GM19035 (cell line): ENCODE results near the gene KRIT1.
"Not testable (repeated sequence)": the region's sequence is repeated elsewhere in the genome, so short reads cannot be mapped to it uniquely, and the experiment has no call there.

Experiments
- ATAC-seq: cut with Tn5 transposase; IDR thresholded peaks from one replicate; pipeline ENCODE4 v1.9.1; 2021; ENCODE audit not compliant: unreplicated experiment

The KRIT1 gene

GRCh38 chr7:92245487-92246359, at the start of gene KRIT1, which contains the start of gene ANKIB1:
Gene KRIT1 (minus strand): TSS chr7:92245914. CDS start chr7:92242135, 3,779 bp downstream.
Gene ANKIB1 (plus strand): TSS chr7:92245974. CDS start chr7:92294979, 49,005 bp downstream.
- ATAC-seq: peak; percentile 75

GRCh38 chr7:92295391-92295790, 49.7 kb upstream of the KRIT1 start:
- no peak for ATAC-seq

GRCh38 chr7:92293896-92294590, 48.3 kb upstream of the KRIT1 start:
- no peak for ATAC-seq

- no peak for ATAC-seq
These were observed 47.3 kb upstream of the KRIT1 start for GRCh38 chr7:92292981-92293380.

- no peak for ATAC-seq
These were observed 43.6 kb upstream of the KRIT1 start for GRCh38 chr7:92289321-92289720.

GRCh38 chr7:92282930-92283329, 37.2 kb upstream of the KRIT1 start:
- no peak for ATAC-seq

GRCh38 chr7:92282221-92282814, 36.6 kb upstream of the KRIT1 start:
- no peak for ATAC-seq

GRCh38 chr7:92281031-92281430, 35.3 kb upstream of the KRIT1 start:
- no peak for ATAC-seq

- no peak for ATAC-seq
These were observed 33.8 kb upstream of the KRIT1 start for GRCh38 chr7:92279396-92280031.

GRCh38 chr7:92276460-92276864, 30.7 kb upstream of the KRIT1 start:
- peak; percentile 86 for ATAC-seq

- no peak for ATAC-seq
These were observed 29.6 kb upstream of the KRIT1 start for GRCh38 chr7:92275327-92275726.

- no peak for ATAC-seq
These were observed 23.2 kb upstream of the KRIT1 start for GRCh38 chr7:92268921-92269320.

- no peak for ATAC-seq
These were observed 20.9 kb upstream of the KRIT1 start for GRCh38 chr7:92266415-92267241.

- no peak for ATAC-seq
These were observed 14.6 kb upstream of the KRIT1 start for GRCh38 chr7:92260248-92260781.

- ATAC-seq: no peak
These were observed 14.0 kb upstream of the KRIT1 start for GRCh38 chr7:92259610-92260247.

GRCh38 chr7:92259062-92259461, 13.3 kb upstream of the KRIT1 start:
- ATAC-seq: no peak

- ATAC-seq: no peak
These were observed 9.6 kb upstream of the KRIT1 start for GRCh38 chr7:92255308-92255707.

GRCh38 chr7:92254800-92255199, 9.1 kb upstream of the KRIT1 start:
- ATAC-seq: not testable (repeated sequence)

- ATAC-seq: no peak
These were observed 7.5 kb upstream of the KRIT1 start for GRCh38 chr7:92253251-92253650.

GRCh38 chr7:92251181-92251580, 5.5 kb upstream of the KRIT1 start:
- no peak for ATAC-seq
